ENCODE measurements around the gene CHD9NB.
"Not testable (repeated sequence)": the region's sequence is repeated elsewhere in the genome, so short reads cannot be mapped to it uniquely, and the experiment has no call there.

Gene CHD9NB

GRCh38 chr16:53055541-53056391, 3.1 kb upstream of the CHD9NB start:
- peak; percentile 73 for DNase-seq

- DNase-seq: peak; percentile 85
These were observed 2.2 kb upstream of the CHD9NB start, which contains the start of gene CHD9 for GRCh38 chr16:53054670-53055485. Gene CHD9, plus strand, starts transcription at chr16:53054991. Its CDS starts 101,099 bp downstream, at chr16:53156090.

- peak; percentile 22 for DNase-seq
These were observed 1.4 kb upstream of the CHD9NB start for GRCh38 chr16:53053967-53054669.

- not testable (repeated sequence) for DNase-seq
These were observed 1.4 kb downstream of the CHD9NB start for GRCh38 chr16:53051255-53051654.

GRCh38 chr16:53048139-53048915, 4.4 kb downstream of the CHD9NB start:
- DNase-seq: no peak

- not testable (repeated sequence) for DNase-seq
These were observed 5.2 kb downstream of the CHD9NB start for GRCh38 chr16:53047515-53047914.

GRCh38 chr16:53045341-53046220, 7.1 kb downstream of the CHD9NB start:
- no peak for DNase-seq

- DNase-seq: no peak
These were observed 8.6 kb downstream of the CHD9NB start for GRCh38 chr16:53043986-53044601.

- DNase-seq: peak; percentile 2
These were observed 9.3 kb downstream of the CHD9NB start for GRCh38 chr16:53043428-53043831.

GRCh38 chr16:53042235-53042701, 10.4 kb downstream of the CHD9NB start:
- DNase-seq: no peak

GRCh38 chr16:53041320-53042051, 11.2 kb downstream of the CHD9NB start:
- peak; percentile 14 for DNase-seq

- no peak for DNase-seq
These were observed 11.9 kb downstream of the CHD9NB start for GRCh38 chr16:53040788-53041187.

- peak; percentile 3 for DNase-seq
These were observed 16.0 kb downstream of the CHD9NB start for GRCh38 chr16:53036711-53037110.

GRCh38 chr16:53036066-53036465, 16.6 kb downstream of the CHD9NB start:
- no peak for DNase-seq

- DNase-seq: no peak
These were observed 17.3 kb downstream of the CHD9NB start for GRCh38 chr16:53035176-53035942.

GRCh38 chr16:53034306-53034705, 18.4 kb downstream of the CHD9NB start:
- peak; percentile 27 for DNase-seq

- DNase-seq: no peak
These were observed 21.3 kb downstream of the CHD9NB start for GRCh38 chr16:53031323-53031942.

- no peak for DNase-seq
These were observed 22.7 kb downstream of the CHD9NB start for GRCh38 chr16:53029971-53030370.

All from fibroblast of skin of back (primary cell).